Central memory CD4-positive, alpha-beta T cell (primary cell): ENCODE results near the gene TOGARAM2.

ENCODE experiments used
- DNase-seq: peaks from one replicate; pipeline ENCODE4 v3.0.0; 2022

The TOGARAM2 gene

GRCh38 chr2:29024882-29025430 is 43.9 kb downstream of the TOGARAM2 start:
- no peak for DNase-seq

GRCh38 chr2:29025711-29026110 is 44.6 kb downstream of the TOGARAM2 start:
- DNase-seq = no peak

- DNase-seq = no peak
Measured at GRCh38 chr2:29031046-29031445, 49.9 kb downstream of the TOGARAM2 start.

- no peak for DNase-seq
Measured at GRCh38 chr2:29032189-29032588, 51.1 kb downstream of the TOGARAM2 start.

DNA sequence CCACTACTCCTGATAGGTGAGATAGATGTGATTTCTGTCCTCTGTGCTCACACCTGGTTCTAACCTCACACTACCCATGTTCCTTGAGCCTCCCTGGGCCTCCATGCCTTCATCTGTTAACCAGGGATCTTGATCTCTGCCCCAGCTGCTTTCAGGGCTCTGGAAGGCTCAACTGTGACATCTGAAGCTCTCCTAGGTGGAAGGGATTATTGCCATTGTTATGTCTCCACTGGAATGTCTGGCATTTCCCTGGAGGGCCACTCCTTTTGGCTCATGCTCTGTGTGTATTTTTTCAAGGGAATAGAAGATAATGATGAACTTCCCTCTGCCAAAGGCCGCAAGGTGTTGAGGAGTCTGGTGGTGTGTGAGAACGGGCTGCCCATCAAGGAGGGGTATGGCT is 52.1 kb downstream of the TOGARAM2 start:
- no peak for DNase-seq

DNA sequence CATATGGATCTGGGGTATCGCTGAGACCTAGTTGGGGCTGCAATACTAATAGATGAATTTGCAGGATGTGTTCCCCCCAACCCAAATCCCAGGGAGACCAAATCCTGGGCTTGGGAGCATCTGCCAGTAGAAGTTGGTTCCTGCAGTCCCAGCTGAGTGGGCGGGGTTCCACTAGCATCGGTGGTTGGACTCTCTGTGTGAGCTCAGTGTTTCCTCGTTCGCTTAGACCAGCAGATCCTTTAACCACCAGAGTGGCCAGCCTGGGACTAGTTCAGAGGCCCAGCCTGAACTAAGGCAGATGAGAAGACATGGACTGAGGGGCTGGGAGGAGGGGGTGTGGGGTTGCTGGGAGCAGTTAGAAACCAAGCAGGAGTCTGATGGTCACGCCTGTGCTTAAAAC is 52.6 kb downstream of the TOGARAM2 start:
- no peak for DNase-seq

DNA sequence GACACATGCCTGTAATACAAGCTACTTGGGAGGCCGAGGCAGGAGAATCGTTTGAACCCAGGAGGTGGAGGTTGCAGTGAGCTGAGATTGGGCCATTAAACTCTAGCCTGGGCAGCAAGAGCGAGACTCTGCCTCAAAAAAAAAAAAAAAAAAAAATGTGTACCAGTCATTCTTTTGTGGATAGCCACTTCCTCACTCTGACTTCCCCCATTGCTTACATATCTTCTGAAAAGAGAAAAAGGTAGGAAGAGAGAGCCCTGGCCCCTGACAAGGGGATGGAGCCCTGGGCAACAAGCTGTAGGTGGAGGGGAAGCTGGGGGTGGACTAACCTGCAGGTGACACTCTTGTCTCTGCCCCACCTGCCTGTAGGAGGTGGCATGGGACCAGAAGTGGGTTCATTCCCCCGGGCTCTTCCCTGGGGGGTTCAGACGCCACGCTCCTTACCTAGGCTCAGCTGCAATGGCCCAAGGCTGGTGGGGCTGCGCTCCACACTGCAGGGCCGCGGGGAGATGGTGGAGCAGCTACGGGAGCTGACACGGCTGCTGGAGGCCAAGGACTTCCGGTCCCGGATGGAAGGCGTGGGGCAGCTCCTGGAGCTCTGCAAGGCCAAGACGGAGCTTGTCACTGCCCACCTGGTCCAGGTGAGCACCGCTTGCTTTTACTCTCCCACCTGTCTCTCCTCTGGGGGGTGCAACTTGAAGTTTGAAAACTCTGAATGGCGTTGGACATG is 54.1 kb downstream of the TOGARAM2 start:
- no peak for DNase-seq

- DNase-seq = no peak
Measured at GRCh38 chr2:29039718-29040480, 58.8 kb downstream of the TOGARAM2 start.

DNA sequence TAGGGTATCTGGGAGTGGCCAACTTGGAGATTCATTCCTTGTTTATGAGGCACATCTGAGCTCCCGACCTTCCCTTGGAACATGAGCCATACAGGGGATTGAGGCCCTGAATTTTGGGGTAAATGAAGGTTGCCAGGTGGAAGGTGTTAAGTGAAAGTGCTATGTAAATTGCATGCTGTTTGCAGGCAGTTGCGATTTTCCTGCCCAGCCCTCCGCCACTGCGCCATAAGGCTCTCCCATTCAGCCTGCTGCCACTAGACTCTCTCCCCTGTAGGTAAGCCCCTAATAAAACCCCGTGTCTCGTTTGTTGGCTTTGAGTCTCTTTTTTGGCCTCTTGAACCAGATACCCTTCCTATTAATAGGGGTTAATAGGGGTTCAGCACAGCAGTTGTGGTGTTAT is 59.5 kb downstream of the TOGARAM2 start:
- DNase-seq = no peak

DNA sequence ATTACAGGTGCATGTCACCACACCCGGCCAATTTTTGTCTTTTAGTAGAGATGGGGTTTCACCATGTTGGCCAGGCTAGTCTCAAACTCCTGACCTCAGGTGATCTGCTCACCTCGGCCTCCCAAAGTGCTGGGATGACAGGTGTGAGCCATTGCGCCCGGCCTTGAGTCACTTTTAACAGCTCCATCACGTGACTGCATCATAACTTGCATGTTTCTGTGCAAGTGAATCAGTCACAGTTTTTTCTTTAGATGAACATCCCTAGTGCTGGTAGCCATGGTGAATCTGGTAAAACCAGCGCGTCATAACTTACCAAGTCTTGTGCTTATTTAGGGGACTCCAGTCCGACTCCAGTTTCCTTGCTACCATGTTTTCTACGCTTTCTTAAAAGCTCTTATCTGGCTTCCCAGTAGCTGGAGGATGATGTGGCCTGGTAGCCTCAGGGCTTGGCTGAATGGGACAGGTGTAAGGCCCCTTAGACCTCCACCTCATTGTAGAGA is 60.1 kb downstream of the TOGARAM2 start:
- DNase-seq = no peak

- DNase-seq = no peak
Measured at GRCh38 chr2:29042561-29043075, 61.5 kb downstream of the TOGARAM2 start.

DNA sequence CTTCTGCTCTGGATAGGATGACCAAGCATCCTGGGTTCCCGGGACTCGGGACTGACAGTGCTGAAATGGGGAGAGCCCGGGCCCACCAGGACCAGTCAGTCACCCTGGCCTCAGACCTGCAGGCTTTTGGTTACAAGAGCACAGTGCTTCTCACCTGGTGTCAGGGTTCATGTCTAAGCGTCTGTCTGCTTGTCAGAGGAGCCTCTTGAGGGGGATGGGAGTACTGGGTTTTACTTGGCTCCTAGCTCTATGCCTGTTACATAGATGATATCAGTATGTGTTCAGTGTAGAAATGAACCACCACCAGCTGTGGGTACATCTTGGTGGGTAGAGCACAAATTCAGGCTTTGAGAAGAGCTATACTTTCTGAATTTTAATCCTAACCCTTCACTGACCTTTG is 63.4 kb downstream of the TOGARAM2 start:
- no peak for DNase-seq

DNA sequence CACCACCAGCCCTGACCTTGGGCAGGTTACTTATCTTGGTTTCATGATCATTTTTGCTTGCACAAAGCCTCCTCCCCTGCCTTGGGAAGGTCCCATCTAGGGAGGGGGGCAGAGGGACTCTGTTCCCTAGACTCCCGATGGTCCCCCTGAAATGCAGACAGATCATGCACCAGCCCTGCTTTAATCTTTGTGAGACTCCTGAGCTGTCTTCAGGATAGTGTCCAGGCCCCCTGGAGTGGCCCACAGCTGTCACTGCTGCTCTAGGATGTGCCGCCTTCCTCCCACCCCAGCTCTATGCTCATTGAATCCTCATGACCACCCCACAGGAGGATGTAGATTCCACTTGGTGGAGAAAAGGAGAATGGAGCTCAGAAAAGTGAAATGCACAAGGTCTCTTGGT is 65.2 kb downstream of the TOGARAM2 start:
- DNase-seq = no peak

- DNase-seq = no peak
Measured at GRCh38 chr2:29047083-29047845, 66.2 kb downstream of the TOGARAM2 start.

GRCh38 chr2:29050591-29050990 is 69.5 kb downstream of the TOGARAM2 start:
- no peak for DNase-seq

DNA sequence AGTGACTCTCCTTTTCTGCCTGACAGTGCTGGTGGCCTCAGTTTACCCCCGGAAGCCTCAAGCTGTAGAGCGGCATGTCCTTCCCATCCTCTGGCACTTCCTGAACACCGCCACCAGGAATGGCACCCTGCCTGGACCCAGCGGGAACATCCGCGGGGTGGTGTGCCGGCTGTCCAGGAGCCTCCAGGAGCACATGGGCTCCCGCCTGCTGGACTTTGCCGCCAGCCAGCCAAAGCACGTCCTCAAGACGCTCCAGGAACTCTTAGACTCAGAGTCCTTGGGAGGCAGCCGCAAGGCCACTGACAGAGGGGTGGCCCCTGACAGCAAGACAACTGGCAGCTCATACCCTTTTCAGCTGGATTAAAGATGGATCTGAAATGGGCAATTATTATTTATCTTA is 70.6 kb downstream of the TOGARAM2 start:
- DNase-seq = no peak

GRCh38 chr2:29052807-29053206 is 71.7 kb downstream of the TOGARAM2 start:
- no peak for DNase-seq

- DNase-seq = no peak
Measured at GRCh38 chr2:29053223-29053622, 72.1 kb downstream of the TOGARAM2 start.

DNA sequence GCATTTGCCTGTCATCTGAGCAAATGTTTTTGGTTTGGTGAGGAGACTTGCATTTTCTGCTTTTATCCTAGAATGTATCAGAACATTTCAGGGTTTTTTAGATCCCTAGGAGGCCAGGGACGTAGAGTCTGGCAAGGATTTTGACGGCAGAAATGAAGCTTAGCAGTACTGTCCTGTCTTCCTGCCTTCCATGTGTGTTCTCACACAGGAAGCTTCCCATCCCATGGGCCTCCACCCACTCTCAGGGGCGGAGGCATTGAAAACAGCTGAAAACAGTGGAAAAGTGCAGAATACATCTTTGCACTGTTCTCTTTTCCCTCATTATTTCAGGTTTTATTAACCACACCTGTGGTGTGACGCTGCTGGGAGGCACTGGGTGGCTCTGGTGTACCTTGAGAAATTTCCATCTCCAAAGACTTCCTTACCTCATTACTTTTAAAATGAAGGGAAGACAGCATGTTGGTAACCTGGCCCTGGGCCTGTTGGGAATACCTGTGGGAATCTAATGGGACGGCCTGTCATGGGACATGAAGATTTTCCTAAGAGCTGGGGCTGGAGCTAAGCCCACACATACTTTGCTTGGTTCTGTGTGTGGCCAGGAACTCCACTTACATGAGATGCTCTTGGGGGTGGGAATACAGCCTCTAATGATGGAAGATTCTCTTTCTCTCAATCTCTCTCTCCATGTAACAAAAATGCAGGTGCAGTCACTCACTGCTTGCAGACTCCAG is 72.7 kb downstream of the TOGARAM2 start:
- no peak for DNase-seq

DNA sequence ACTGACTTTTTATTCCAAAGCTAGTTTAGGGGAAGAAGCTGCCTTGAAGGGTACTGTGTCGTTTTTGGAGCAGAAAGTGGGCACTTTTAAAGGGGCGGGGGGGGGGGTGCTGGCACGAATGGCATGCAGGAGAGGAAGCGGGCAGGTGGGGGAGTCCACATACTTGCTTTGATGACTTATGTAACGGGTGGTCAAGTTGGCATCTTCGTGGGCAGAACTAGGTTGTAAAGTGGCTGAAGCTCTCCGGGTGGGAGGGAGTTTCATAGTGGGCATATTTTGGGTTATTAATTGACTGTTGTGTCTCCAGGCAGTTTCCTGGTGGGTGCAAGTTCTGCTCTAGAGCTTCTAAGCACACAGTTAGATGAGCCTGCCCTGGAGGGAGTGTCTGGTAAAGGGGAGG is 73.3 kb downstream of the TOGARAM2 start:
- DNase-seq = no peak

DNA sequence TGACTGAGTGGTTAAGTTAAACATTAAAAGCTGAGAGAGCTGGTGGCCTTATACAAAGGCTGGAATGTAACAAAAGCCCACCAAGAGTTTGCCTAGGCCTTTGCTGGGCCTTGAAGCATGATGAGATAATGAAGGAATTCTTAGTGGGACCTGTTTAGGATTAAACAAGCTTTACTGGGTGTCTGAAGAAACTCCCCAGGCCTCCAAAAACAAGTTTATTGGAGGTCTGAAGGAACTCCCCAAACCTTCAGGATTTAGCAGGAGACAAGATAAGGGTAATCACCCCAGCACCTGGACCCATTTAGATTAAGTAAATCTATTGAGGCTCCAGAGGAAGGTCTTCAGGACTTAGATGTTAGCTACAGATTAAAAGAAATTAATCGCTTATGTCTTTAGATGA is 74.5 kb downstream of the TOGARAM2 start:
- no peak for DNase-seq

GRCh38 chr2:29056452-29056851 is 75.4 kb downstream of the TOGARAM2 start:
- DNase-seq = no peak
